RWPE2 (cell line): ENCODE measurements around the gene GAS6.
A peak's percentile ranks its signal among the peaks of the same experiment; 100 is the strongest.

Experiments
- ATAC-seq: fragments of 200-7000 bp; cut with Tn5 transposase; 3 replicates; pipeline ENCODE4 v1.9.1; 2021; ENCODE audit warnings: low read depth
- DNase-seq: peaks from one replicate; pipeline ENCODE4 v3.0.0-alpha.2; 2020; ENCODE audit warnings: low spot score
- H3K27ac ChIP-seq: fragments of 450-650 bp; 2 replicates; pipeline ENCODE4 v1.5.1; 2017; ENCODE audit warnings: mild to moderate bottlenecking; ENCODE audit not compliant: poor library complexity, severe bottlenecking
- H3K27me3 ChIP-seq: fragments of 250-450 bp; sonication (Bioruptor Pico); 2 replicates; pipeline ENCODE4 v1.5.1; 2021; ENCODE audit warnings: mild to moderate bottlenecking, moderate library complexity; ENCODE audit not compliant: insufficient read depth, poor library complexity, severe bottlenecking
- H3K36me3 ChIP-seq: fragments of 250-450 bp; sonication (Bioruptor Pico); 2 replicates; pipeline ENCODE4 v1.5.1; 2020; ENCODE audit warnings: low read depth, mild to moderate bottlenecking, moderate library complexity
- H3K4me1 ChIP-seq: fragments of 250-450 bp; sonication (Bioruptor Pico); 2 replicates; pipeline ENCODE4 v1.5.1; 2021; ENCODE audit warnings: mild to moderate bottlenecking, moderate library complexity; ENCODE audit not compliant: insufficient read depth, poor library complexity, severe bottlenecking
- H3K4me3 ChIP-seq: fragments of 250-450 bp; sonication (Bioruptor Pico); 2 replicates; pipeline ENCODE4 v1.5.1; 2021; ENCODE audit warnings: mild to moderate bottlenecking, moderate library complexity; ENCODE audit not compliant: severe bottlenecking
- H3K9me3 ChIP-seq: fragments of 250-450 bp; sonication (Bioruptor Pico); 2 replicates; pipeline ENCODE4 v1.5.1; 2021; ENCODE audit warnings: mild to moderate bottlenecking, moderate library complexity; ENCODE audit not compliant: severe bottlenecking
- TF ChIP-seq, protein P1 (sequence below): fragments of 450-650 bp; IDR thresholded peaks from one replicate; pipeline ENCODE4 v1.5.1; 2017; ENCODE audit warnings: mild to moderate bottlenecking, moderate library complexity; ENCODE audit not compliant: poor library complexity, severe bottlenecking

The GAS6 gene

DNA sequence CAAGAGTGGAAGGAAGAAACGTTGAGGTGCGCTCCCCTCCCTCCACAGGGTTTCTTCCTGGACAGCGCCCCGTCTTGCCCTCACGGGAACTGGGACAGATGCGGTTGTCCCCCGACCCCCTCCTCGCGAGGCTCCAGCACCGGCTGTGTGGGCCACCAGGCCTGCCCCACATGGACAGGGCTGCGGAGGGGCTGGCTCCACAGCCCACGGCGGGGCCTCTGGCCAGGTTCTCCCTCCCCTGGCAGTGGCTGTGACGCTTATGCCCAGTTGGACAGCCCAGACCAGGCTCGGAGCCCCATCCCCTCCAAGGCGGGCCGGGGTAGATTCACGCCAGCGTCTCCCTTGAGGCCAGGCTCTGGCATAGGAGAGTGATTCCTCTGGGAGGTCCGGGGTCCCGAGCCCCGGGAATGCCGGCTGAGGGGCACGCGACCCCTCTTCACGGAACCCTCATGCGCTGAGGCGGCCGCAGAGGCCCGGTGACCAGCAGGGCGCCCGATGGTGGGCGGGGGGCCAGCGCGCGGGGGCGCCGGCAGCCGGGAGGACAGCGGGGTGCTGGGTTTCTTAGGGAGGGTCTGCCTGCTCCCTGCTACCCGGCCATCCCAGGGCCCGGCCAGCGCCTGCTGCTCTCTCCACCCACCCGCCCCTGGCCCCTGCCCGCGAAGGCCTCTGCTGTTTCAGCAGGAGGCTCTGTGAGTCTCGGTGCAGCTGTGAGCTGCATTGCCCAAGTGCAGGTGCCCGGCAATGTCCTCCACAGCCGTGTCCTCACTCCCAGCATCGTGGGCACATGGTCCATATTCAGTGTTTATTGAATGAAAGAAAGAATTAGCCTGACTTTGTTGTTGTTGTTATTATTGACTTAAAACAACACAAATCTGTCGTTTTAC lies 20.3 kb upstream of the GAS6 start:
- H3K4me1 ChIP-seq, result peaks cover 2% of the 10 kb centered on the region
- H3K9me3 ChIP-seq, result no peaks in the 10 kb centered on the region
- H3K36me3 ChIP-seq, result no peaks in the 10 kb centered on the region
- TF ChIP-seq, protein P1, sequence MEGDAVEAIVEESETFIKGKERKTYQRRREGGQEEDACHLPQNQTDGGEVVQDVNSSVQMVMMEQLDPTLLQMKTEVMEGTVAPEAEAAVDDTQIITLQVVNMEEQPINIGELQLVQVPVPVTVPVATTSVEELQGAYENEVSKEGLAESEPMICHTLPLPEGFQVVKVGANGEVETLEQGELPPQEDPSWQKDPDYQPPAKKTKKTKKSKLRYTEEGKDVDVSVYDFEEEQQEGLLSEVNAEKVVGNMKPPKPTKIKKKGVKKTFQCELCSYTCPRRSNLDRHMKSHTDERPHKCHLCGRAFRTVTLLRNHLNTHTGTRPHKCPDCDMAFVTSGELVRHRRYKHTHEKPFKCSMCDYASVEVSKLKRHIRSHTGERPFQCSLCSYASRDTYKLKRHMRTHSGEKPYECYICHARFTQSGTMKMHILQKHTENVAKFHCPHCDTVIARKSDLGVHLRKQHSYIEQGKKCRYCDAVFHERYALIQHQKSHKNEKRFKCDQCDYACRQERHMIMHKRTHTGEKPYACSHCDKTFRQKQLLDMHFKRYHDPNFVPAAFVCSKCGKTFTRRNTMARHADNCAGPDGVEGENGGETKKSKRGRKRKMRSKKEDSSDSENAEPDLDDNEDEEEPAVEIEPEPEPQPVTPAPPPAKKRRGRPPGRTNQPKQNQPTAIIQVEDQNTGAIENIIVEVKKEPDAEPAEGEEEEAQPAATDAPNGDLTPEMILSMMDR, result no peak
- DNase-seq (no peak), ATAC-seq (no peak)
- H3K27me3 ChIP-seq, result no peaks in the 10 kb centered on the region
- no peak overlapping the region for H3K4me3 ChIP-seq
- no peak overlapping the region for H3K27ac ChIP-seq

GRCh38 chr13:113883314-113883811 lies 19.5 kb upstream of the GAS6 start:
- Histone ChIP-seq H3K4me1 (peaks cover 2% of the 10 kb centered on the region), H3K36me3 (no peaks in the 10 kb centered on the region), H3K9me3 (no peaks in the 10 kb centered on the region), H3K27ac (no peak overlapping the region), H3K27me3 (no peaks in the 10 kb centered on the region), H3K4me3 (no peak overlapping the region)
- no peak for ATAC-seq
- DNase-seq, result no peak
- TF ChIP-seq, protein P1, result no peak

- no peak overlapping the region for H3K4me3 ChIP-seq
- H3K4me1 ChIP-seq, result peaks cover 2% of the 10 kb centered on the region
- no peaks in the 10 kb centered on the region for H3K27me3 ChIP-seq
- TF ChIP-seq, protein P1, result no peak
- no peak for ATAC-seq
- DNase-seq, result no peak
- H3K9me3 ChIP-seq, result no peaks in the 10 kb centered on the region
- H3K27ac ChIP-seq, result no peak overlapping the region
- no peaks in the 10 kb centered on the region for H3K36me3 ChIP-seq
These were observed 18.8 kb upstream of the GAS6 start for GRCh38 chr13:113882716-113883115.

- Histone ChIP-seq H3K27ac (peak overlapping the region; percentile 61), H3K4me3 (no peak overlapping the region), H3K9me3 (no peaks in the 10 kb centered on the region), H3K27me3 (no peaks in the 10 kb centered on the region), H3K36me3 (no peaks in the 10 kb centered on the region), H3K4me1 (peaks cover 2% of the 10 kb centered on the region)
- TF ChIP-seq, protein P1, result no peak
- no peak for ATAC-seq
- no peak for DNase-seq
These were observed 18.4 kb upstream of the GAS6 start for GRCh38 chr13:113882267-113882630.
